SKM-1 treated with dmso at 0.1 percent for 144 hours (cell line): ENCODE data around the gene SCAI.

Experiments used
- DNase-seq: peaks from one replicate; lab custom pipeline; 2025; ENCODE audit not compliant: unreplicated experiment; lab: John Stamatoyannopoulos, UW

SCAI gene

DNA sequence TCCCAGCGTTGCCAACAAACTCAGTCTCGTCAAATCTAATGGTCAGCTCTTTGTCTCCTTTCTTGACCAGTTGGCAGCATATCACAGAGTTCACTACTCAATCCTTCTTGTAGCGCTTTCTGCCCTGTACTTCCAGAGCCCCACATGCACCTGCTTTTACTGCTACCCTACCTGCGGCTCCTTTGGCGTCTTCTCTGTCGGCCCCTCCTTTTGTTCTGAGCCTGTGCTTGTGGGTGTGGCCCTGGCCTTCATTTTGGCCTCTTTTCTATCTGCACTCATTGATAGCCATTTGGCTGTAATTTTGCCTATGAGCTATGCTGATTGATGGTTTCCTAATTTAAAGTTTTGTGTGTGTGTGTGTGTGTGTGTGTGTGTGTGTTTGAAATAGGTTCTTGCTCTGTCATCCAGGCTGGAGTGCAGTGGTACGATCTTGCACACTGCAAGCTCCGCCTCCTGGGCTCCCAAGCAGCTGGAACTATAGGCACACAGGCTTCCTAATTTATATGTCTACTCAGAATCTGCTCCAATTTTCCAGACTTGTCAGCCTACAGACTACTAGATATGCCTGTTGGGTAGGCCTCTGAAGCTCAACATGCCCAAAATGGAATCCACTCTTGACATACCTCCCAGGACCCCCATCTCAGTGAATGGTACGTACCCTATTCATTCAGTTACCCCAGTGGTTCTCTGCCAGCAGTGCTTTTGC is 249.1 kb downstream of the SCAI start:
- DNase-seq, result no peak
